IMR-90 (cell line): Measurements from ENCODE around the gene TPM4. TPM values are rescaled to one million over a fixed set of nuclear protein-coding genes. Genes with fewer than 3 reads are reported as not detected.

Source experiments
- ATAC-seq: fragments of 200-7000 bp; cut with Tn5 transposase; 2 replicates; pipeline ENCODE4 v1.9.1; 2020; ENCODE audit warnings: low read depth, mild to moderate bottlenecking, moderate library complexity
- BruUV-seq: library from RNA; stranded (reverse); fragments of 400-500 nt; replicated peaks from 2 replicates; lab custom pipeline; 2021; lab: Mats Ljungman, UMichigan
- CTCF ChIA-PET: fragments of 300-600 bp; formaldehyde crosslinking; extraction: SDS; loops from one replicate; lab custom pipeline; 2021; ENCODE audit warnings: antibody characterized with exemption; lab: Yijun Ruan, JAX
- POLR2A ChIA-PET: fragments of 300-600 bp; sonication (Branson Sonifier 250); formaldehyde crosslinking; loops from one replicate; lab custom pipeline; 2022; ENCODE audit warnings: antibody characterized with exemption; ENCODE audit not compliant: unreplicated experiment; lab: Charles Lee
- DNase-seq: peaks from one replicate; pipeline ENCODE4 v3.0.0; 2013
- H2AFZ ChIP-seq: replicated peaks from 2 replicates; pipeline ENCODE3; 2013; ENCODE audit warnings: low read length, mild to moderate bottlenecking; ENCODE audit not compliant: poor library complexity
- H2AK5ac ChIP-seq: 2 replicates; pipeline ENCODE4 v1.6.1; 2013; ENCODE audit warnings: low read depth, low read length, inconsistent platforms
- H2AK9ac ChIP-seq: replicated peaks from 2 replicates; pipeline ENCODE3; 2013; ENCODE audit warnings: mild to moderate bottlenecking, low read depth, low read length, moderate library complexity; ENCODE audit not compliant: poor library complexity
- H2BK120ac ChIP-seq: 2 replicates; pipeline ENCODE4 v1.6.1; 2013; ENCODE audit warnings: low read depth, low read length, inconsistent platforms
- H2BK15ac ChIP-seq: 3 replicates; pipeline ENCODE4 v1.6.1; 2013; ENCODE audit warnings: low read depth, low read length, inconsistent platforms
- H2BK20ac ChIP-seq: 2 replicates; pipeline ENCODE4 v1.6.1; 2013; ENCODE audit warnings: low read depth, mild to moderate bottlenecking, inconsistent platforms, low read length, moderate library complexity
- H2BK5ac ChIP-seq: 2 replicates; pipeline ENCODE4 v1.6.1; 2013; ENCODE audit warnings: mild to moderate bottlenecking, low read depth, low read length, inconsistent platforms; ENCODE audit not compliant: poor library complexity, severe bottlenecking
- H3K14ac ChIP-seq: replicated peaks from 2 replicates; pipeline ENCODE4 v1.6.1; 2013; ENCODE audit warnings: low read depth, low read length, inconsistent platforms
- H3K18ac ChIP-seq: 2 replicates; pipeline ENCODE4 v1.6.1; 2013; ENCODE audit warnings: low read depth, low read length, control low read depth
- H3K23ac ChIP-seq: 2 replicates; pipeline ENCODE4 v1.6.1; 2013; ENCODE audit warnings: low read depth, low read length, inconsistent platforms
- H3K27ac ChIP-seq: 2 replicates; pipeline ENCODE4 v1.5.1; 2013; ENCODE audit warnings: mild to moderate bottlenecking, control low read depth, low read length; ENCODE audit not compliant: insufficient read depth
- H3K27me3 ChIP-seq: 2 replicates; pipeline ENCODE4 v1.6.1; 2013; ENCODE audit warnings: low read length; ENCODE audit not compliant: control insufficient read depth, insufficient read depth
- H3K36me3 ChIP-seq: 2 replicates; pipeline ENCODE4 v1.6.1; 2013; ENCODE audit warnings: low read length, mixed read lengths; ENCODE audit not compliant: control insufficient read depth, insufficient read depth
- H3K4ac ChIP-seq: 2 replicates; pipeline ENCODE4 v1.6.1; 2013; ENCODE audit warnings: low read depth, low read length, inconsistent platforms
- H3K4me1 ChIP-seq: 2 replicates; pipeline ENCODE4 v1.6.1; 2013; ENCODE audit warnings: low read length, mixed read lengths; ENCODE audit not compliant: control insufficient read depth, insufficient read depth
- H3K4me2 ChIP-seq: 2 replicates; pipeline ENCODE4 v1.6.1; 2013; ENCODE audit warnings: low read depth, mild to moderate bottlenecking, control low read depth, low read length, moderate library complexity
- H3K4me3 ChIP-seq: 2 replicates; pipeline ENCODE4 v1.5.1; 2013; ENCODE audit warnings: low read depth, mild to moderate bottlenecking, control low read depth, low read length, moderate library complexity; ENCODE audit not compliant: insufficient read depth
- H3K56ac ChIP-seq: 2 replicates; pipeline ENCODE4 v1.6.1; 2013; ENCODE audit warnings: low read length, inconsistent platforms; ENCODE audit not compliant: insufficient read depth; ENCODE audit errors: extremely low read depth
- H3K79me1 ChIP-seq, 2 experiments: 2 replicates each; pipeline ENCODE4 v1.6.1; 2013; ENCODE audit warnings: low read length in 2 of 2, inconsistent platforms in 1 of 2, low read depth in 1 of 2
- H3K9ac ChIP-seq: 2 replicates; pipeline ENCODE4 v1.6.1; 2013; ENCODE audit warnings: low read depth, low read length, control low read depth
- H3K9me1 ChIP-seq: 2 replicates; pipeline ENCODE4 v1.6.1; 2013; ENCODE audit warnings: low read length, inconsistent platforms; ENCODE audit not compliant: insufficient read depth
- H3K9me3 ChIP-seq: 2 replicates; pipeline ENCODE4 v1.6.1; 2013; ENCODE audit warnings: low read length; ENCODE audit not compliant: control insufficient read depth, insufficient read depth
- H4K20me1 ChIP-seq: 2 replicates; pipeline ENCODE4 v1.6.1; 2013; ENCODE audit warnings: low read length, inconsistent platforms; ENCODE audit not compliant: insufficient read depth
- H4K5ac ChIP-seq: 2 replicates; pipeline ENCODE4 v1.6.1; 2013; ENCODE audit warnings: mild to moderate bottlenecking, low read depth, low read length, control low read depth
- H4K8ac ChIP-seq, 2 experiments: 2 replicates each; pipeline ENCODE4 v1.6.1; 2013; ENCODE audit warnings: low read depth in 2 of 2, low read length in 2 of 2, control low read depth in 1 of 2, inconsistent platforms in 1 of 2
- H4K91ac ChIP-seq: 2 replicates; pipeline ENCODE4 v1.6.1; 2013; ENCODE audit warnings: low read depth, low read length, inconsistent platforms; ENCODE audit not compliant: insufficient read depth
- CHD1 ChIP-seq: IDR thresholded peaks from 2 replicates; pipeline ENCODE4 v1.6.1; 2012; ENCODE audit warnings: low read depth, low read length, improper control_type of control experiment
- CTCF ChIP-seq: conservative IDR thresholded peaks from 2 replicates; pipeline ENCODE4 v1.5.1; 2012; ENCODE audit warnings: mild to moderate bottlenecking, low read depth, low read length, improper control_type of control experiment
- FOS ChIP-seq: fragments of 150-350 bp; IDR thresholded peaks from 2 replicates; pipeline ENCODE4 v1.6.1; 2016; ENCODE audit warnings: low read depth, low read length
- MAFK ChIP-seq: IDR thresholded peaks from 2 replicates; pipeline ENCODE4 v1.6.1; 2012; ENCODE audit warnings: low read depth, low read length, improper control_type of control experiment
- NFE2L2 ChIP-seq: fragments of 150-350 bp; IDR thresholded peaks from 2 replicates; pipeline ENCODE4 v1.6.1; 2016; ENCODE audit warnings: low read depth, mild to moderate bottlenecking, low read length
- RAD21 ChIP-seq: IDR thresholded peaks from 2 replicates; pipeline ENCODE4 v1.6.1; 2012; ENCODE audit warnings: low read length, improper control_type of control experiment
- RCOR1 ChIP-seq: IDR thresholded peaks from 2 replicates; pipeline ENCODE4 v1.6.1; 2012; ENCODE audit warnings: mild to moderate bottlenecking, low read length, improper control_type of control experiment; ENCODE audit not compliant: insufficient replicate concordance
- RFX5 ChIP-seq: IDR thresholded peaks from 2 replicates; pipeline ENCODE4 v1.8.0; 2012; ENCODE audit warnings: low read depth, mild to moderate bottlenecking, low read length, moderate library complexity
- USF2 ChIP-seq: fragments of 150-350 bp; IDR thresholded peaks from 2 replicates; pipeline ENCODE4 v1.6.1; 2017; ENCODE audit warnings: mild to moderate bottlenecking, antibody characterized with exemption, low read length, low read depth
- WGBS, 2 experiments: methylation state at CpG; one replicate each; pipeline versions ENCODE4 v1.1.5 to v1.1.7; 2013; ENCODE audit warnings: missing lambda C conversion rate in 2 of 2; ENCODE audit not compliant: insufficient read length in 1 of 2; ENCODE audit errors: extremely low coverage in 2 of 2; 5-methylcytosine and 5-hydroxymethylcytosine counted together
- dilution Hi-C: fragments of 300-500 bp; cut with HindIII; formaldehyde crosslinking; loops from one replicate; pipeline ENCODE4 v1.14.3; 2018; ENCODE audit warnings: low sequenced_read_pairs; ENCODE audit not compliant: unreplicated experiment
- in situ Hi-C: fragments of 300-500 bp; cut with MboI; formaldehyde crosslinking; loops from 3 replicates; pipeline ENCODE4 v1.14.3; 2019; ENCODE audit warnings: low sequenced_read_pairs, inconsistent platforms, mixed read lengths
- intact Hi-C: fragments of 100-400 bp; cut with micrococcal nuclease; formaldehyde crosslinking; loops from 2 replicates; pipeline ENCODE4 v1.10.0; 2022
- polyA plus RNA-seq, 3 experiments: library from polyadenylated mRNA; depleted of rRNA; stranded (reverse); fragments of >200 nt; gene quantifications; 2 replicates each; pipeline ENCODE4 v1.2.3, GENCODE V29; 2012; ENCODE audit warnings: low replicate concordance in 1 of 3
- total RNA-seq: library from RNA; depleted of rRNA; stranded (reverse); fragments of >200 nt; gene quantifications from 2 replicates; pipeline ENCODE4 v1.2.3, GENCODE V29; 2012
- TF ChIP-seq, protein P1 (sequence below): fragments of 150-350 bp; IDR thresholded peaks from 2 replicates; pipeline ENCODE4 v1.6.1; 2016; ENCODE audit warnings: low read depth, mild to moderate bottlenecking, low read length, moderate library complexity, borderline replicate concordance

The TPM4 gene
- total and polyA plus RNA-seq, 2 of the 4 experiments (the other 2 are of a cell fraction), result 1,075 to 1,160 TPM

- TF ChIP-seq RAD21 (0 out of 2 replicates have a peak, but pooled peaks have one; percentile 12), RFX5 (no peak), NFE2L2 (no peak)
- TF ChIP-seq, protein P1, sequence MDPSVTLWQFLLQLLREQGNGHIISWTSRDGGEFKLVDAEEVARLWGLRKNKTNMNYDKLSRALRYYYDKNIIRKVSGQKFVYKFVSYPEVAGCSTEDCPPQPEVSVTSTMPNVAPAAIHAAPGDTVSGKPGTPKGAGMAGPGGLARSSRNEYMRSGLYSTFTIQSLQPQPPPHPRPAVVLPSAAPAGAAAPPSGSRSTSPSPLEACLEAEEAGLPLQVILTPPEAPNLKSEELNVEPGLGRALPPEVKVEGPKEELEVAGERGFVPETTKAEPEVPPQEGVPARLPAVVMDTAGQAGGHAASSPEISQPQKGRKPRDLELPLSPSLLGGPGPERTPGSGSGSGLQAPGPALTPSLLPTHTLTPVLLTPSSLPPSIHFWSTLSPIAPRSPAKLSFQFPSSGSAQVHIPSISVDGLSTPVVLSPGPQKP, result no peak
Measured at GRCh38 chr19:16076154-16076957, at the start of gene TPM4 (continued).

DNA sequence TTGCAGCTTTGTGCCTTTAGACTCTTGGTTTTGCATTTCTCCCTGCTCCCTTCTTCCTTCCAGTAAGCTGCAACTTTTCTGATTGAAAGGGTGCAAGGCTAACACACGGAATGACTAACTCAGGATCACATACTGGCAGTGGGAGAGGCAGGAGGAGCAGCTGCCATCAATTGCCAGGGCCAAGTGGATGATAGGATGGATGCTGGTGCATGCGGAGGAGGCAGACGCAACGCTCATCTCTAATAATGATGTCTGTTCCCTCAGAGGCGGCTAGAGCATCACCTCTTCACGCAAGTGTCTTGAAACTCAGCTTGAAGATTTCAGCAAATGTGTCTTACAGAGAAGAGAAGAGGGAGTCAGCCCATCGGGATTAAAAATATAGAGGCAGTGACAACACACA, 49.5 kb upstream of the TPM4 start:
- Histone ChIP-seq H3K56ac (no peak overlapping the region), H3K27ac (no peak overlapping the region), H2BK5ac (no peak overlapping the region), H2BK20ac (no peak overlapping the region), H3K4me3 (no peak overlapping the region), H3K14ac (no peak overlapping the region), H4K91ac (no peak overlapping the region), H3K9ac (no peak overlapping the region), H3K9me1 (no peaks in the 10 kb centered on the region), H2AK9ac (no peak overlapping the region), H2BK15ac (no peak overlapping the region), H2AFZ (no peak overlapping the region), H3K27me3 (peaks cover 6% of the 10 kb centered on the region; the same call in 1 of the 2 replicates), H3K9me3 (no peaks in the 10 kb centered on the region), H3K23ac (no peak overlapping the region), H3K36me3 (no peaks in the 10 kb centered on the region), H4K8ac (no peak overlapping the region), H2BK120ac (no peak overlapping the region), H2AK5ac (no peak overlapping the region), H3K18ac (no peak overlapping the region), H3K4me2 (no peak overlapping the region), H4K20me1 (no peaks in the 10 kb centered on the region), H3K4me1 (no peaks in the 10 kb centered on the region), H4K5ac (no peak overlapping the region), H3K4ac (no peak overlapping the region), H3K79me1 (no peaks in the 10 kb centered on the region)
- ATAC-seq, result no peak
- DNase-seq, result no peak
- 86% methylated on average over 5 of the region's 7 CpGs; no CpG with 5 or more reads in 1 of the 2 experiments for WGBS, 2 experiments
- dilution Hi-C loops (no loop called here), in situ Hi-C loops (no loop called here), intact Hi-C loops (no loop called here)
- ChIA-PET POLR2A (no interaction called here), CTCF (interaction anchor here (1.3 kb wide), 1 partner anchor 15 kb away, joined by 4 read pairs; no protein-coding TSS in a partner anchor)
- BruUV-seq, result no TSS peak
- TF ChIP-seq CHD1 (no peak), CTCF (no peak), FOS (no peak), RCOR1 (no peak), NFE2L2 (no peak), MAFK (no peak), USF2 (no peak)
- TF ChIP-seq, protein P1, result no peak
